K562 (cell line): ENCODE results near the gene NPFF. TPM values are rescaled to one million over a fixed set of nuclear protein-coding genes. Genes with fewer than 3 reads are reported as not detected.

ENCODE experiments used
- ATAC-seq: fragments of 200-7000 bp; cut with Tn5 transposase; 3 replicates; pipeline ENCODE4 v1.9.1; 2020; ENCODE audit warnings: moderate library complexity
- BruUV-seq: library from RNA; stranded (reverse); fragments of 400-500 nt; replicated peaks from 2 replicates; lab custom pipeline; 2021; lab: Mats Ljungman, UMichigan
- CTCF ChIA-PET: fragments of 300-600 bp; formaldehyde crosslinking; extraction: SDS; loops from one replicate; lab custom pipeline; 2021; ENCODE audit warnings: low intra/inter-chr PET ratio; lab: Yijun Ruan, JAX
- POLR2A ChIA-PET: fragments of 300-600, 350-650 bp; sonication (Branson Sonifier 250); formaldehyde crosslinking; extraction: SDS; loops from one replicate; lab custom pipeline; 2021; ENCODE audit warnings: antibody characterized with exemption, inconsistent platforms; lab: Yijun Ruan, JAX
- DNase-seq, 4 experiments: peaks; one replicate each; pipeline versions ENCODE4 v3.0.0 to v3.0.0-alpha.2; 2011 to 2018; ENCODE audit warnings: low spot score in 3 of 4, mixed read lengths in 3 of 4; ENCODE audit errors: extremely low read depth in 1 of 4
- FAIRE-seq: peaks from 2 replicates; lab custom pipeline; 2011; peaks lifted over from hg19 to GRCh38; lab: Jason Lieb, UNC
- H2AFZ ChIP-seq: 2 replicates; pipeline ENCODE4 v1.6.0; 2011; ENCODE audit warnings: low read depth, low read length, control low read depth, inconsistent platforms
- H3K27ac ChIP-seq: fragments of 200-600 bp; 3 replicates; pipeline ENCODE4 v1.8.0; 2011; ENCODE audit warnings: low read depth, mild to moderate bottlenecking, control low read depth, inconsistent platforms, low read length, moderate library complexity, mixed read lengths; ENCODE audit errors: extremely low read depth
- H3K27me3 ChIP-seq, 2 experiments: fragments of 300-600 bp in 1 of 2; 2 replicates in 1 of 2; 3 replicates in 1 of 2; pipeline versions ENCODE4 v1.6.0 to v1.8.0; 2011; ENCODE audit warnings: inconsistent platforms in 2 of 2, low read length in 2 of 2, mild to moderate bottlenecking in 1 of 2, mixed read lengths in 1 of 2, moderate library complexity in 1 of 2; ENCODE audit not compliant: control insufficient read depth in 2 of 2, insufficient read depth in 2 of 2
- H3K36me3 ChIP-seq: fragments of 300-600 bp; 3 replicates; pipeline ENCODE4 v1.8.0; 2011; ENCODE audit warnings: mild to moderate bottlenecking, low read length, inconsistent platforms; ENCODE audit not compliant: control insufficient read depth, insufficient read depth
- H3K4me1 ChIP-seq, 2 experiments: fragments of 200-600 bp in 1 of 2; replicated peaks in 1 of 2; 2 replicates in 1 of 2; 3 replicates in 1 of 2; pipeline versions ENCODE4 v1.5.1 to v1.8.0; 2011; ENCODE audit warnings: inconsistent platforms in 2 of 2, low read length in 2 of 2, mild to moderate bottlenecking in 1 of 2, mixed read lengths in 1 of 2, moderate library complexity in 1 of 2; ENCODE audit not compliant: control insufficient read depth in 2 of 2, insufficient read depth in 2 of 2
- H3K4me2 ChIP-seq: 2 replicates; pipeline ENCODE4 v1.6.1; 2011; ENCODE audit warnings: low read length, control low read depth, inconsistent platforms, mixed read lengths; ENCODE audit not compliant: insufficient read depth
- H3K4me3 ChIP-seq: fragments of 200-600 bp; sonication (generic), shearing (Covaris generic); 2 replicates; pipeline ENCODE4 v1.5.1; 2016; ENCODE audit warnings: control low read depth, inconsistent platforms
- H3K79me2 ChIP-seq: fragments of 200-600 bp; 3 replicates; pipeline ENCODE4 v1.8.0; 2011; ENCODE audit warnings: low read length, inconsistent platforms; ENCODE audit not compliant: control insufficient read depth, insufficient read depth
- H3K9ac ChIP-seq, 2 experiments: 2 replicates each; pipeline versions ENCODE4 v1.6.0 to v1.6.1; 2011; ENCODE audit warnings: low read depth in 2 of 2, low read length in 2 of 2, control low read depth in 1 of 2, inconsistent platforms in 1 of 2, mild to moderate bottlenecking in 1 of 2, mixed read lengths in 1 of 2; ENCODE audit not compliant: insufficient read depth in 1 of 2
- H3K9me1 ChIP-seq: one replicate; pipeline ENCODE4 v1.6.0; 2011; ENCODE audit warnings: inconsistent platforms, mild to moderate bottlenecking, low read length, moderate library complexity; ENCODE audit not compliant: control insufficient read depth, insufficient read depth
- H3K9me3 ChIP-seq: replicated peaks from 2 replicates; pipeline ENCODE4 v1.5.1; 2011; ENCODE audit warnings: low read depth, low read length, inconsistent platforms; ENCODE audit not compliant: control insufficient read depth, insufficient read depth
- H4K20me1 ChIP-seq: replicated peaks from 2 replicates; pipeline ENCODE4 v1.6.1; 2011; ENCODE audit warnings: low read length, inconsistent platforms, mixed read lengths; ENCODE audit not compliant: control insufficient read depth, insufficient read depth
- KDM2B ChIP-seq: fragments of 250-450 bp; sonication (Bioruptor Pico); IDR thresholded peaks from 2 replicates; pipeline ENCODE4 v1.8.0; 2021; ENCODE audit warnings: mild to moderate bottlenecking, moderate library complexity
- NCOA6 ChIP-seq: fragments of 450-650 bp; IDR thresholded peaks from 2 replicates; pipeline ENCODE4 v1.6.1; 2017; ENCODE audit warnings: mild to moderate bottlenecking
- NFYB ChIP-seq: IDR thresholded peaks from 2 replicates; pipeline ENCODE4 v1.6.1; 2011; ENCODE audit warnings: mild to moderate bottlenecking, moderate library complexity; ENCODE audit not compliant: insufficient read length; ENCODE audit errors: extremely low read depth
- RBM22 ChIP-seq: fragments of 200-400 bp; formaldehyde crosslinking; IDR thresholded peaks from 2 replicates; pipeline ENCODE4 v1.6.1; 2018; ENCODE audit warnings: low read length, low read depth; ENCODE audit not compliant: poor library complexity, severe bottlenecking
- SMARCA5 ChIP-seq: fragments of 450-650 bp; IDR thresholded peaks from 2 replicates; pipeline ENCODE4 v1.6.1; 2016
- SMC3 ChIP-seq: conservative IDR thresholded peaks from 2 replicates; pipeline ENCODE4 v1.6.1; 2011; ENCODE audit warnings: low read depth, low read length, improper control_type of control experiment; ENCODE audit not compliant: insufficient read depth
- TEAD1 ChIP-seq, 2 experiments: fragments of 450-650 bp in 1 of 2; sonication (generic) in 1 of 2; formaldehyde crosslinking; IDR thresholded peaks; 2 replicates each; pipeline versions ENCODE4 v1.4.0 to v1.8.0; 2020 to 2022; ENCODE audit warnings: mild to moderate bottlenecking in 2 of 2, missing genetic modification reagents in 1 of 2
- TFAM ChIP-seq: fragments of 250-450 bp; sonication (Bioruptor Pico); conservative IDR thresholded peaks from 2 replicates; pipeline ENCODE4 v1.5.0; 2021; ENCODE audit warnings: mild to moderate bottlenecking, moderate library complexity
- ZNF3 ChIP-seq: fragments of 250-450 bp; sonication (Bioruptor Pico); IDR thresholded peaks from 2 replicates; pipeline ENCODE4 v1.5.0; 2021; ENCODE audit warnings: mild to moderate bottlenecking, moderate library complexity
- ZNF707 ChIP-seq: fragments of 250-450 bp; sonication (Bioruptor Pico); conservative IDR thresholded peaks from 2 replicates; pipeline ENCODE4 v1.8.0; 2022; ENCODE audit warnings: inconsistent platforms, mild to moderate bottlenecking, moderate library complexity
- WGBS: fragments of 100-300 bp; shearing (Covaris generic); methylation state at CpG from one replicate; pipeline ENCODE4 v1.1.6; 2016; ENCODE audit warnings: low coverage, mixed read lengths; ENCODE audit not compliant: insufficient coverage; ENCODE audit errors: missing lambda C conversion rate; 5-methylcytosine and 5-hydroxymethylcytosine counted together
- in situ Hi-C: fragments of 300-500 bp; cut with MboI; formaldehyde crosslinking; loops from 4 replicates; pipeline ENCODE4 v1.15.0; 2018; ENCODE audit warnings: inconsistent platforms, mixed read lengths
- intact Hi-C: fragments of 100-400 bp; cut with micrococcal nuclease; formaldehyde crosslinking; loops from 2 replicates; pipeline ENCODE4 v1.14.2; 2022
- polyA plus RNA-seq, 8 experiments: library from polyadenylated mRNA; depleted of rRNA in 4 of 8; stranded (reverse) in 5 of 8; unstranded in 3 of 8; fragments of >200 nt; fragmentation: Nextera tagmentation in 2 of 8; fragmentation: Illumina TruSeq in 1 of 8; extraction: Ambion mirVana in 2 of 8; extraction: Trizol in 1 of 8; gene quantifications; 2 replicates each; pipeline versions ENCODE4 v1.2.1 to v1.2.3, GENCODE V29; 2011 to 2014; ENCODE audit warnings: inconsistent platforms in 1 of 8, missing spikeins in 1 of 8
- total RNA-seq, 7 experiments: library from RNA; depleted of rRNA in 6 of 7; stranded (reverse); fragments of >200 nt in 6 of 7; fragmentation: Illumina TruSeq in 2 of 7; extraction: Trizol in 2 of 7; gene quantifications; 2 replicates each; pipeline versions ENCODE4 v1.2.1 to v1.2.3, GENCODE V29; 2011 to 2021; ENCODE audit warnings: low replicate concordance in 1 of 7
- TF ChIP-seq, protein P1 (sequence below): fragments of 450-650 bp; IDR thresholded peaks from 2 replicates; pipeline ENCODE4 v1.6.1; 2017; ENCODE audit warnings: antibody characterized with exemption
- TF ChIP-seq, protein P2 (sequence below): fragments of 450-650 bp; IDR thresholded peaks from 2 replicates; pipeline ENCODE4 v1.6.1; 2017; ENCODE audit warnings: mild to moderate bottlenecking, moderate library complexity

The NPFF gene
- total and polyA plus RNA-seq, 9 of the 15 experiments (the other 6 are each of a cell fraction or from before 2014, with no cell fraction given): 0.15 to 1.2 (median 0.55) TPM; not detected in 6

DNA sequence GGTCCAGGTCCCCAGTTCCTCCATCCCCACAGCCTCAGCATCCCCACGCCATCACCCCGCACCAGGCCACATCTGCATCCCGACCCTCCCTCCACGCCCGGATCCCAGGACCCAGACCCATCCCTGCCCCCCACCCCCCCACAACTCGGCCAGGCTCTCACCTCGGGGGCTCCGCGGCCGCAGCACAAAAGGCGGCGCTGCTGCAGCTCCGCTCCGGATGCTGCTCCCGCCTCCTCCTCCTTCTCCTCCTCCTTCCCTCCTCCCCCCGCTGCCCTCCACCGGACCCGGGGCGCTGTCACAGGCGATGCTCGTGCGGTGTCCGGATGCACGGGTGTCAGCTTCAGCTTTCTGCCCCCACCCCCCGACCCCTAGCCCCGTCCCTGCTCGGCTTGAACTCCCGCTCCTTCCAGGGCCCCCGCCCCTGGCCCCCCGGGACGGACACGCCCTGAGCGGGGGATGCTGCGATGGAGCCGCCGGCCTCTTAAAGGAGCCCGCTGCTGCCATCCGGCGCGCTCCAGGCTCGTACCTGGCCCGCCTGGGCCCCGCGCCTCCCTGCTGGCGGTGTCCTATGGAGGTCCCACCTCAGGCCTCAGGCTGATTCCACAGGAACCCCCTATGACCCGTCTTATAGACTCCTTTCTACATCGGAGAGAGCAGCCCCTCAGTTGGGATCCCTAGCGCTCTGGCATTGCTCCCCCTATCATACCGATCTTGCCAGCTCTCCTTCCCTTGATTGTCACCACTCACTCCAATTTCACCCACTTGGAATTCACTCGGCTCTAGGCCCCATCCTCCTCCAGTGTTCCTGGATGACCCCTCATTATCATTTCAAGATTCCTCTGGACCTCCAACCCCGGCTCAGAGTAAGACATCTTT is 7.8 kb downstream of the NPFF start, which contains the start of gene MAP3K12 (continued):
- no peak for TF ChIP-seq NCOA6
- TF ChIP-seq TEAD1 (CRISPR knock-in tag; IDR thresholded peaks at IDR 0.05): no peak
- no peak for TF ChIP-seq ZNF3 (CRISPR knock-in tag)
- TF ChIP-seq SMARCA5: no peak
- TF ChIP-seq ZNF707 (CRISPR knock-in tag): no peak
- TF ChIP-seq, protein P1, sequence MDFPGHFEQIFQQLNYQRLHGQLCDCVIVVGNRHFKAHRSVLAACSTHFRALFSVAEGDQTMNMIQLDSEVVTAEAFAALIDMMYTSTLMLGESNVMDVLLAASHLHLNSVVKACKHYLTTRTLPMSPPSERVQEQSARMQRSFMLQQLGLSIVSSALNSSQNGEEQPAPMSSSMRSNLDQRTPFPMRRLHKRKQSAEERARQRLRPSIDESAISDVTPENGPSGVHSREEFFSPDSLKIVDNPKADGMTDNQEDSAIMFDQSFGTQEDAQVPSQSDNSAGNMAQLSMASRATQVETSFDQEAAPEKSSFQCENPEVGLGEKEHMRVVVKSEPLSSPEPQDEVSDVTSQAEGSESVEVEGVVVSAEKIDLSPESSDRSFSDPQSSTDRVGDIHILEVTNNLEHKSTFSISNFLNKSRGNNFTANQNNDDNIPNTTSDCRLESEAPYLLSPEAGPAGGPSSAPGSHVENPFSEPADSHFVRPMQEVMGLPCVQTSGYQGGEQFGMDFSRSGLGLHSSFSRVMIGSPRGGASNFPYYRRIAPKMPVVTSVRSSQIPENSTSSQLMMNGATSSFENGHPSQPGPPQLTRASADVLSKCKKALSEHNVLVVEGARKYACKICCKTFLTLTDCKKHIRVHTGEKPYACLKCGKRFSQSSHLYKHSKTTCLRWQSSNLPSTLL: no peak
- TF ChIP-seq RBM22: no peak
- no peak for TF ChIP-seq TFAM (CRISPR knock-in tag)
- TF ChIP-seq, all 486 proteins: peak for 22

DNA sequence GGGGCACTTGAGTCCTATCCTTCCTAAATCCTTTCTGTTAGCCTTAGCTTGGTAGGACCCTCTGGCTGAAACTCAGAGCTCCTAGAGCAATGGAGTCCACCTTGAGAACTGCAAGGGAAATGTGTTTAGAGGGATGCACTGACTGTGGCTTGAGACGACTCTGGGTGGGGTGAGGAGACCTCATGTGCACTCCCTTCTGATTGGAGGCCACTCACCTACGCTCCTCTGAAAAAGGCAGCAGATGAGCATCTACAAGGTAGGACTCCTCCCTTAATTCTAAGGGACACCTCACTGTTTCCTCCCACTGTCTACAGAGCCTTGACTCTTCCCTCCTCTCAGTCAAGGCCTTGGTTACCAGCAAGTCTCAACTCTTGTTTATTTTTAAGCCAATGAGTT is 9.1 kb downstream of the NPFF start:
- peaks cover 27% of the 10 kb centered on the region for H3K79me2 ChIP-seq
- ChIA-PET POLR2A (interaction anchor here (1.0 to 1.1 kb wide), 2 partner anchors 11 to 40 kb away, joined by 4 read pairs; no protein-coding TSS in a partner anchor), CTCF (no interaction called here)
- no peak for ATAC-seq
- H3K9me3 ChIP-seq: no peaks in the 10 kb centered on the region
- TF ChIP-seq KDM2B: no peak
- TF ChIP-seq SMC3: 0 out of 2 replicates have a peak, but pooled peaks have one; percentile 8
- TF ChIP-seq, protein P2, sequence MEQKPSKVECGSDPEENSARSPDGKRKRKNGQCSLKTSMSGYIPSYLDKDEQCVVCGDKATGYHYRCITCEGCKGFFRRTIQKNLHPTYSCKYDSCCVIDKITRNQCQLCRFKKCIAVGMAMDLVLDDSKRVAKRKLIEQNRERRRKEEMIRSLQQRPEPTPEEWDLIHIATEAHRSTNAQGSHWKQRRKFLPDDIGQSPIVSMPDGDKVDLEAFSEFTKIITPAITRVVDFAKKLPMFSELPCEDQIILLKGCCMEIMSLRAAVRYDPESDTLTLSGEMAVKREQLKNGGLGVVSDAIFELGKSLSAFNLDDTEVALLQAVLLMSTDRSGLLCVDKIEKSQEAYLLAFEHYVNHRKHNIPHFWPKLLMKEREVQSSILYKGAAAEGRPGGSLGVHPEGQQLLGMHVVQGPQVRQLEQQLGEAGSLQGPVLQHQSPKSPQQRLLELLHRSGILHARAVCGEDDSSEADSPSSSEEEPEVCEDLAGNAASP: no peak
- TF ChIP-seq NFYB: peak; percentile 18
- no peaks in the 10 kb centered on the region for H3K27me3 ChIP-seq
- peak overlapping the region in 1 of 2 experiments; percentile 3; a peak in 1 of 4 replicates for H3K9ac ChIP-seq
- H2AFZ ChIP-seq: no peak overlapping the region
- DNase-seq: no peak
- H3K9me1 ChIP-seq: no peaks in the 10 kb centered on the region
- BruUV-seq: no TSS peak
- no peak overlapping the region for H3K4me2 ChIP-seq
- WGBS: 75% methylated on average over 2 of the region's 2 CpGs
- no peak for FAIRE-seq
- no peaks in the 10 kb centered on the region for H4K20me1 ChIP-seq
- H3K4me1 ChIP-seq: peaks cover 48 to 54% of the 10 kb centered on the region in 2 experiments; a peak in 4 of 5 replicates
- intact Hi-C loops: no loop called here
- H3K4me3 ChIP-seq: no peak overlapping the region
- H3K27ac ChIP-seq: no peak overlapping the region
- H3K36me3 ChIP-seq: peaks cover 1% of the 10 kb centered on the region; the same call in 1 of the 3 replicates
- in situ Hi-C loops: no loop called here
